ENCODE measurements around the gene MAMDC4. TPM values are rescaled to one million over a fixed set of nuclear protein-coding genes. Genes with fewer than 3 reads are reported as not detected.
"Not testable (repeated sequence)": the region's sequence is repeated elsewhere in the genome, so short reads cannot be mapped to it uniquely, and the experiment has no call there.

MAMDC4 gene
- total and polyA plus RNA-seq, 2 of the 13 experiments (the other 11 are each of a cell fraction or from before 2014, with no cell fraction given), result 6.0 to 6.8 TPM

DNA sequence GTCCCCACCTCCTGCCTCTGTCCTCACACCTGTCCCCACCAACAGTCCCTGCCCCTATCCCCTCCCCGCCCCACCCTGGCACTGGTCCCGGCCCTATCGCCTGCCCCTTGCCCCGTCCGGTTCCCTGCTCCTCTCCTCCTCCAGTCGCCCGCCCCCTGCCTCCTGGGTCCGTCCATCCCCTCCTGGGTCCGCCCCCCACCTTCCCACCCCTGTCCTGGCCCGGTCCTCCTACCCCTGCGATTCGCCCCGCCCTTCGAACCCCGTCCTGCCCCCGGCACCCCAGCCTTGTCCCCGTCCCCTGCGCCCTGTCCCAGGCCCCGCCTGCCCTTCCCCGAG is 13.6 kb downstream of the MAMDC4 start:
- Histone ChIP-seq H3K9ac (ENCODE audit: insufficient read depth, low read depth, low read length) (peak overlapping the region; percentile 90), H2AFZ (ENCODE audit: low read length) (no peak overlapping the region), H3K36me3 (replicated peaks in 1 of 2; ENCODE audit: control insufficient read depth in 1 of 2, insufficient read depth in 2 of 2, low read length in 2 of 2) (peaks cover 14 to 35% of the 10 kb centered on the region in 2 experiments), H3K27me3 (ENCODE audit: control insufficient read depth in 1 of 2, insufficient read depth in 2 of 2, low read length in 2 of 2) (no peaks in the 10 kb centered on the region), H3K27ac (ENCODE audit: extremely low read length, insufficient read depth, low read length) (peak overlapping the region; percentile 81), H3K4me3 (replicated peaks in 1 of 3; ENCODE audit: insufficient read depth in 1 of 3, low read depth in 2 of 3, low read length in 3 of 3) (peak overlapping the region; percentile 81 to 87 (median 87)), H3K9me3 (ENCODE audit: low read length) (no peaks in the 10 kb centered on the region), H3K79me2 (ENCODE audit: insufficient read depth, low read length) (peaks cover 20% of the 10 kb centered on the region), H4K20me1 (ENCODE audit: insufficient read depth, low read length) (0 out of 2 replicates have a peak, but pooled peaks cover 7% of the 10 kb centered on the region), H3K4me2 (ENCODE audit: low read depth, low read length) (peak overlapping the region; percentile 83), H3K4me1 (ENCODE audit: insufficient read depth, low read length) (peaks cover 33% of the 10 kb centered on the region)
- ATAC-seq (peak; percentile 35), DNase-seq (ENCODE audit: low spot score) (no peak), FAIRE-seq (no peak)
- in situ Hi-C loops (cut with HindIII; ENCODE audit: extremely low pct_ligation_motif_present, low pct_unique_long_range_greater_than_20kb) (no loop called here), intact Hi-C loops (cut with micrococcal nuclease; ENCODE audit: unreplicated experiment) (no loop called here)
- ChIA-PET CTCF (ENCODE audit: low intra/inter-chr PET ratio, low total read pairs) (no interaction called here), POLR2A (interaction anchor here (1.0 to 1.4 kb wide), 7 partner anchors 8 to 22 kb away, joined by 3 to 23 read pairs (median 5); partner anchors contain the start of genes AJM1 and TRAF2)
- TF ChIP-seq PBX3 (CRISPR knock-in tag; IDR thresholded peaks at IDR 0.05; ENCODE audit: borderline replicate concordance) (no peak), RARG (CRISPR knock-in tag; IDR thresholded peaks at IDR 0.05; ENCODE audit: low read depth) (0 out of 2 replicates have a peak, but pooled peaks have one; percentile 26)
- 1% methylated on average over 20 of the region's 20 CpGs for WGBS (ENCODE audit: low lambda C conversion rate)
- BruUV-seq (replicated peaks), result no TSS peak

GRCh38 chr9:136866898-136867421 is 14.8 kb downstream of the MAMDC4 start:
- WGBS (ENCODE audit: low lambda C conversion rate), result 46% methylated on average over 29 of the region's 29 CpGs

More at GRCh38 chr9:136866898-136867421, 14.8 kb downstream of the MAMDC4 start:
- Histone ChIP-seq H3K36me3 (replicated peaks in 1 of 2; ENCODE audit: control insufficient read depth in 1 of 2, insufficient read depth in 2 of 2, low read length in 2 of 2) (peaks cover 11 to 23% of the 10 kb centered on the region in 2 experiments), H3K4me2 (ENCODE audit: low read depth, low read length) (peak overlapping the region; percentile 59), H3K27ac (ENCODE audit: extremely low read length, insufficient read depth, low read length) (peak overlapping the region; percentile 50), H3K9ac (ENCODE audit: insufficient read depth, low read depth, low read length) (peak overlapping the region; percentile 90), H3K4me1 (ENCODE audit: insufficient read depth, low read length) (peaks cover 33% of the 10 kb centered on the region), H3K4me3 (replicated peaks in 1 of 3; ENCODE audit: insufficient read depth in 1 of 3, low read depth in 2 of 3, low read length in 3 of 3) (peak overlapping the region; percentile 57 to 87 (median 68)), H3K79me2 (ENCODE audit: insufficient read depth, low read length) (peaks cover 20% of the 10 kb centered on the region)
- TF ChIP-seq ZBTB33 (CRISPR knock-in tag; IDR thresholded peaks at IDR 0.05), result peak; percentile 43; the same call in 1 of the 2 replicates
- TF ChIP-seq ZBTB38 (CRISPR knock-in tag; IDR thresholded peaks at IDR 0.05), result peak; percentile 60; the same call in 1 of the 2 replicates
- peak; percentile 43; the same call in 1 of the 2 replicates for TF ChIP-seq ZMYM3 (CRISPR knock-in tag; IDR thresholded peaks at IDR 0.05)
- peak; percentile 16; the same call in 1 of the 2 replicates for TF ChIP-seq ZNF460 (CRISPR knock-in tag; IDR thresholded peaks at IDR 0.05; ENCODE audit: borderline replicate concordance)
- peak; percentile 24 for TF ChIP-seq PRPF4 (IDR thresholded peaks at IDR 0.05; ENCODE audit: low read depth, low read length, poor library complexity, severe bottlenecking)
- BruUV-seq (replicated peaks); FAIRE-seq; intact Hi-C loops (cut with micrococcal nuclease; ENCODE audit: unreplicated experiment); H3K9me3 ChIP-seq (ENCODE audit: low read length); ATAC-seq; in situ Hi-C loops (cut with HindIII; ENCODE audit: extremely low pct_ligation_motif_present, low pct_unique_long_range_greater_than_20kb); CTCF ChIA-PET (ENCODE audit: low intra/inter-chr PET ratio, low total read pairs); DNase-seq (ENCODE audit: low spot score); H4K20me1 ChIP-seq (ENCODE audit: insufficient read depth, low read length); H3K27me3 ChIP-seq (ENCODE audit: control insufficient read depth in 1 of 2, insufficient read depth in 2 of 2, low read length in 2 of 2); H2AFZ ChIP-seq (ENCODE audit: low read length): not testable (repeated sequence)
- POLR2A ChIA-PET, result interaction anchor here (1.1 kb wide), 1 partner anchor 15 kb away, joined by 3 read pairs; no protein-coding TSS in a partner anchor
